Esophagus (tissue), 2 donors: Measurements from ENCODE around the gene GRB10. TPM values are rescaled to one million over a fixed set of nuclear protein-coding genes. Genes with fewer than 3 reads are reported as not detected.
A peak's percentile ranks its signal among the peaks of the same experiment; 100 is the strongest.

Source experiments
- H3K27ac ChIP-seq, 2 donors: one replicate each; pipeline ENCODE4 v1.5.1; 2013; ENCODE audit warnings: low read depth in 2 of 2, mild to moderate bottlenecking in 2 of 2, inconsistent platforms in 1 of 2, low read length in 1 of 2, moderate library complexity in 1 of 2
- H3K27me3 ChIP-seq, 2 donors: one replicate each; pipeline ENCODE4 v1.6.1; 2013; ENCODE audit warnings: low read length in 2 of 2, control low read depth in 1 of 2, mild to moderate bottlenecking in 1 of 2; ENCODE audit not compliant: insufficient read depth in 2 of 2, control insufficient read depth in 1 of 2
- H3K36me3 ChIP-seq, 2 donors: one replicate each; pipeline ENCODE4 v1.6.1; 2013; ENCODE audit warnings: low read length in 1 of 2; ENCODE audit not compliant: control insufficient read depth in 2 of 2, insufficient read depth in 2 of 2
- H3K4me1 ChIP-seq, 2 donors: one replicate each; pipeline ENCODE4 v1.6.1; 2013; ENCODE audit warnings: low read length in 1 of 2; ENCODE audit not compliant: control insufficient read depth in 2 of 2, insufficient read depth in 2 of 2
- H3K4me3 ChIP-seq, 2 donors: one replicate each; pipeline ENCODE4 v1.5.1; 2013; ENCODE audit warnings: low read length in 2 of 2, mild to moderate bottlenecking in 2 of 2, low read depth in 1 of 2, moderate library complexity in 1 of 2
- H3K9me3 ChIP-seq, 2 donors: one replicate each; pipeline ENCODE4 v1.6.1; 2013; ENCODE audit warnings: mild to moderate bottlenecking in 2 of 2, low read depth in 1 of 2, low read length in 1 of 2, moderate library complexity in 1 of 2; ENCODE audit not compliant: control insufficient read depth in 2 of 2, insufficient read depth in 1 of 2
- WGBS, 2 donors: extraction: QIAGEN DNeasy Blood & Tissue Kit; methylation state at CpG; one replicate each; pipeline ENCODE4 v1.1.7; 2013; 5-methylcytosine and 5-hydroxymethylcytosine counted together
- polyA plus RNA-seq, 2 donors: library from polyadenylated mRNA; stranded (reverse); fragments of 200-250 nt; gene quantifications; one replicate each; pipeline ENCODE4 v1.2.3, GENCODE V29; 2013
- donor health status: healthy with polysubstance abuse.
- donor health status: Bipolar disorder and iron deficiency.

GRB10 gene
- polyA plus RNA-seq, 2 donors = 4.0 to 5.0 TPM

DNA sequence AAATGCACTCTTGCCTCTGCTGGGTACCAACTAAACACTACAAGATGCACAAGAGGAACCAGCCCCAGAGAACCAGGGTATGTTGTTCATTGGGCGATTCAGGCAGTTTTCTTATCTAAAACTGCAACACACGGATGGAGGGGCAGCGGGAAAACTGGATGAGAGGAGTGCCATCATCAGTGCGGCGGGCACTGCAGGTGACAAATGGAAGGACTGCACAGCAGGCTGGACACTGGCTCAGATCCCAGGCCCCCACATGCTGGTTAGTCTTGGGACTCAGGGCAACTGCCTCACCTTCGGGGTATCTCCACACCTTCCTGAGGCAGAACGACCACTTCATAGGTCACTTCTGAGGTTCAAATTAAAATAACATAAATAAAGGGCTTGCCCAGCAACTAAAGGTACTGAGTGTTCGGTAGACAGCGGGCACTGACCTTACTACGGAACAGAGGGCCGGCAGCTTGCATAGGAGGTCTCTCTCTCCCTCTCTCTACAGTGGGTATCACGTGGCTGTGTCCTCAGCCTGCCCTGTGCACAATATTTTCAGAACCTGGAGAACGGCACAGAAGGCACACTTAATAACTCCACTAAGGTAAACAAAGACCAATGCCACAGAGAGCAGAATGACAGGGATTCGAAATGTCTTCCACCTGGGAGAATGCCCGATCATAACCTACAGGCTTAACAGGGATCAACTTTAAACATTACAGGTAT, 72.1 kb downstream of the GRB10 start:
- H3K27me3 ChIP-seq = no peaks in the 10 kb centered on the region
- no peaks in the 10 kb centered on the region for H3K36me3 ChIP-seq
- H3K9me3 ChIP-seq = peaks cover 0 to 5% of the 10 kb centered on the region in 2 donors
- no peak overlapping the region for H3K27ac ChIP-seq
- H3K4me3 ChIP-seq = no peak overlapping the region
- 79 to 82% methylated on average over 15 of the region's 15 CpGs for WGBS, 2 donors
- H3K4me1 ChIP-seq = peaks cover 7% of the 10 kb centered on the region in 2 donors

DNA sequence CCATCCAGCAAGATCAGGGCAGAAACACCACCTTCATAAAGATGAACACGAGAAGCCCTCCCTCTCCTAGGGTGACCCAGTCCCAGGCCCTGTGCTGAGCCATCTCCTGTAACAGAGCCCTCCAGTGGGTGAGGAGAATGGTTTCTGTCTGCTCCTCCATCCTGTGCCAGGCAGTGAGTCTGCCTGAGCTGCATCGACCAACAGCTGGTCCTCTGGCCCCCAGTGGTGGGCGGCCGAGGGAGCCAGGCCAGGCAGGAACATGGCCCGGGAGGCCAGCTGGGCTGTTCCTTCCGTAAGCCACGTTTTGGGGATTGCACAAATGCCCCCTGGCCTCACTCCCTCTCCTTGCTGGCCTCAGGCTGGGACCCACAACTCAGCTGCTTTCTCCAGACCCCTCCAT, 73.5 kb downstream of the GRB10 start:
- peaks cover 4 to 7% of the 10 kb centered on the region in 2 donors for H3K4me1 ChIP-seq
- 86 to 90% methylated on average over 7 of the region's 7 CpGs for WGBS, 2 donors
- H3K36me3 ChIP-seq = no peaks in the 10 kb centered on the region
- no peaks in the 10 kb centered on the region for H3K27me3 ChIP-seq
- peaks cover 0 to 5% of the 10 kb centered on the region in 2 donors for H3K9me3 ChIP-seq
- no peak overlapping the region for H3K27ac ChIP-seq
- H3K4me3 ChIP-seq = no peak overlapping the region

- Histone ChIP-seq H3K4me1 (peaks cover 4 to 7% of the 10 kb centered on the region in 2 donors), H3K27me3 (no peaks in the 10 kb centered on the region), H3K36me3 (no peaks in the 10 kb centered on the region), H3K9me3 (no peaks in the 10 kb centered on the region), H3K4me3 (no peak overlapping the region), H3K27ac (no peak overlapping the region)
- WGBS, 2 donors = 72 to 78% methylated on average over 9 of the region's 9 CpGs
These were observed 75.3 kb downstream of the GRB10 start for GRCh38 chr7:50707236-50708006.

- no peak overlapping the region for H3K27ac ChIP-seq
- WGBS, 2 donors = 66 to 67% methylated on average over 5 of the region's 5 CpGs
These were observed 76.2 kb downstream of the GRB10 start for GRCh38 chr7:50706469-50706937.

GRCh38 chr7:50704844-50705243, 77.9 kb downstream of the GRB10 start:
- Histone ChIP-seq H3K4me3 (no peak overlapping the region), H3K27ac (no peak overlapping the region), H3K36me3 (peaks cover 0 to 4% of the 10 kb centered on the region in 2 donors), H3K9me3 (no peaks in the 10 kb centered on the region), H3K4me1 (peaks cover 2 to 3% of the 10 kb centered on the region in 2 donors), H3K27me3 (no peaks in the 10 kb centered on the region)
- WGBS, 2 donors = 89 to 95% methylated on average over 6 of the region's 6 CpGs

More at GRCh38 chr7:50706469-50706937, 76.2 kb downstream of the GRB10 start:
- Histone ChIP-seq H3K27me3 (no peaks in the 10 kb centered on the region), H3K9me3 (no peaks in the 10 kb centered on the region), H3K36me3 (peaks cover 0 to 4% of the 10 kb centered on the region in 2 donors), H3K4me1 (peaks cover 4 to 7% of the 10 kb centered on the region in 2 donors), H3K4me3 (no peak overlapping the region)

- 60 to 82% methylated on average over 6 of the region's 6 CpGs for WGBS, 2 donors
- Histone ChIP-seq H3K4me3 (no peak overlapping the region), H3K4me1 (peaks cover 0 to 2% of the 10 kb centered on the region in 2 donors), H3K36me3 (peaks cover 0 to 4% of the 10 kb centered on the region in 2 donors), H3K27ac (no peak overlapping the region), H3K9me3 (no peaks in the 10 kb centered on the region), H3K27me3 (no peaks in the 10 kb centered on the region)
These were observed 79.0 kb downstream of the GRB10 start for GRCh38 chr7:50703654-50704053.

GRCh38 chr7:50699143-50699542, 83.6 kb downstream of the GRB10 start:
- H3K27me3 ChIP-seq = no peaks in the 10 kb centered on the region
- H3K36me3 ChIP-seq = peaks cover 0 to 4% of the 10 kb centered on the region in 2 donors
- H3K27ac ChIP-seq = no peak overlapping the region
- H3K4me3 ChIP-seq = no peak overlapping the region
- H3K4me1 ChIP-seq = no peaks in the 10 kb centered on the region
- H3K9me3 ChIP-seq = no peaks in the 10 kb centered on the region

- 41 to 60% methylated on average over 1 of the region's 1 CpG for WGBS, 2 donors
- Histone ChIP-seq H3K36me3 (peaks cover 0 to 4% of the 10 kb centered on the region in 2 donors), H3K4me3 (no peak overlapping the region), H3K27me3 (no peaks in the 10 kb centered on the region), H3K27ac (peak overlapping the region in 1 of 2 donors; percentile 51), H3K4me1 (no peaks in the 10 kb centered on the region), H3K9me3 (no peaks in the 10 kb centered on the region)
These were observed 84.9 kb downstream of the GRB10 start for GRCh38 chr7:50697748-50698147.

GRCh38 chr7:50696810-50697582, 85.7 kb downstream of the GRB10 start:
- H3K4me1 ChIP-seq = no peaks in the 10 kb centered on the region
- H3K36me3 ChIP-seq = peaks cover 0 to 1% of the 10 kb centered on the region in 2 donors
- H3K27me3 ChIP-seq = no peaks in the 10 kb centered on the region
- no peaks in the 10 kb centered on the region for H3K9me3 ChIP-seq
- H3K4me3 ChIP-seq = no peak overlapping the region
- no peak overlapping the region for H3K27ac ChIP-seq
- 73 to 74% methylated on average over 3 of the region's 3 CpGs for WGBS, 2 donors
